GM18909 (cell line): ENCODE data around the gene FAM222A.

Experiments used
- ATAC-seq: cut with Tn5 transposase; IDR thresholded peaks from one replicate; pipeline ENCODE4 v1.9.1; 2021; ENCODE audit warnings: mild to moderate bottlenecking; ENCODE audit not compliant: unreplicated experiment, poor library complexity

Gene FAM222A

GRCh38 chr12:109816870-109817269, 103.2 kb downstream of the FAM222A start:
- no peak for ATAC-seq

- ATAC-seq, result no peak
These were observed 104.1 kb downstream of the FAM222A start for GRCh38 chr12:109817627-109818231.

- no peak for ATAC-seq
These were observed 104.6 kb downstream of the FAM222A start for GRCh38 chr12:109818253-109818652.

GRCh38 chr12:109818905-109819500, 105.4 kb downstream of the FAM222A start:
- ATAC-seq, result no peak
